Pancreas (tissue), 10 donors: ENCODE measurements around the gene BSG. TPM values are rescaled to one million over a fixed set of nuclear protein-coding genes. Genes with fewer than 3 reads are reported as not detected.

Experiments used
- ATAC-seq, 4 donors: fragments of 200-7000 bp; cut with Tn5 transposase; one replicate each; pipeline versions ENCODE4 v1.8.0 to v1.9.1; 2020; ENCODE audit warnings: mild to moderate bottlenecking in 4 of 4, moderate library complexity in 4 of 4
- DNase-seq, 6 donors: peaks; one replicate each; pipeline ENCODE4 v3.0.0-alpha.2; 2020
- FAIRE-seq: peaks from 2 replicates; lab custom pipeline; 2012; peaks lifted over from hg19 to GRCh38; lab: Jason Lieb, UNC
- H3K27ac ChIP-seq, 4 donors: fragments of 200-600 bp; sonication (generic); 1 replicate in 3 of 4; 2 replicates in 1 of 4; pipeline versions ENCODE4 v1.5.0 to v1.8.0; 2020
- H3K27me3 ChIP-seq, 4 donors: fragments of 200-600 bp; one replicate each; pipeline ENCODE4 v1.8.0; 2021
- H3K36me3 ChIP-seq, 3 donors: fragments of 200-600 bp; sonication (generic) in 1 of 3; one replicate each; pipeline versions ENCODE4 v1.5.0 to v1.8.0; 2020 to 2021
- H3K4me1 ChIP-seq, 3 donors: fragments of 200-600 bp; one replicate each; pipeline ENCODE4 v1.8.0; 2021
- H3K4me3 ChIP-seq, 4 donors: fragments of 200-600 bp; sonication (generic) in 2 of 4; one replicate each; pipeline versions ENCODE4 v1.5.0 to v1.8.0; 2020 to 2021
- H3K9me3 ChIP-seq, 4 donors: fragments of 200-600 bp; one replicate each; pipeline ENCODE4 v1.8.0; 2021
- WGBS, 2 donors: extraction: QIAGEN DNeasy Blood & Tissue Kit; methylation state at CpG; one replicate each; pipeline ENCODE4 v1.1.7; 2013; 5-methylcytosine and 5-hydroxymethylcytosine counted together
- intact Hi-C, 3 donors: fragments of 100-400 bp; cut with DNase I; formaldehyde crosslinking; loops; one replicate each; pipeline versions ENCODE4 v1.11.1 to v1.14.2; 2022
- polyA plus RNA-seq, 2 donors: library from polyadenylated mRNA; stranded (reverse); fragments of 200-250 nt; gene quantifications; one replicate each; pipeline ENCODE4 v1.2.3, GENCODE V29; 2013
- total RNA-seq, 6 donors: library from RNA; stranded (reverse); fragmentation: NEBNext Ultra II Directional in 4 of 6; extraction: Animal tissue kit (Norgen Biotek cat#: 25700) in 4 of 6; gene quantifications; one replicate each; pipeline versions ENCODE4 v1.2.1 to v1.2.4, GENCODE V29; 2021 to 2023
- TF ChIP-seq, protein P1 (sequence below), 4 donors: fragments of 200-600 bp; sonication (generic) in 3 of 4; IDR thresholded peaks; one replicate each; pipeline versions ENCODE4 v1.5.0 to v1.8.0; 2021; ENCODE audit warnings: antibody characterized with exemption in 4 of 4
- donor health status: healthy with polysubstance abuse.
- donor health status: DM: no; HTN: no; CAD: no; lungs with moderate emphysema.
- donor health status: DM: no; HTN: no; CAD: no.
- donor health status: control.
- donor health status: control.
- donor health status: Bipolar disorder and iron deficiency.
- donor health status: DM: yes; HTN: yes; CAD: no.
- donor health status: DM: no; HTN: no; CAD: no.
- donor health status: DM: no; HTN: no; CAD: no.
- donor health status: DM: yes; HTN: yes; CAD: no.

BSG gene
- total and polyA plus RNA-seq, 8 donors: 122 to 256 (median 159) TPM

DNA sequence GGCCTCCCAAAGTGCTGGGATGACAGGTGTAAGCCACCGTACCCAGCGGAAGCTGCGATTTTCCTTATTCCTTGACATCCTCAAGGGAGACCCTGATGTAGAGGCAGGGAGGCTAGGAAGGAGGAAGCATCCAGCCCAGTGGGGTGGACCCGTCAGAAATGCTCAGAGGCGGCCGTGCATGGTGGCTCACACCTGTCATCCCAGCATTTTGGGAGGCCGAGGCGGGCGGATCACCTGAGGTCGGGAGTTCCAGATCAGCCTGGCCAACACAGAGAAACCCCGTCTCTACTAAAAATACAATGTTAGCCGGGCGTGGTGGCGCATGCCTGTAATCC, 17.0 kb upstream of the BSG start:
- WGBS, 2 donors: 80 to 92% methylated on average over 13 to 14 of the region's 14 CpGs
- H3K27ac ChIP-seq: no peak overlapping the region
- DNase-seq: no peak

DNA sequence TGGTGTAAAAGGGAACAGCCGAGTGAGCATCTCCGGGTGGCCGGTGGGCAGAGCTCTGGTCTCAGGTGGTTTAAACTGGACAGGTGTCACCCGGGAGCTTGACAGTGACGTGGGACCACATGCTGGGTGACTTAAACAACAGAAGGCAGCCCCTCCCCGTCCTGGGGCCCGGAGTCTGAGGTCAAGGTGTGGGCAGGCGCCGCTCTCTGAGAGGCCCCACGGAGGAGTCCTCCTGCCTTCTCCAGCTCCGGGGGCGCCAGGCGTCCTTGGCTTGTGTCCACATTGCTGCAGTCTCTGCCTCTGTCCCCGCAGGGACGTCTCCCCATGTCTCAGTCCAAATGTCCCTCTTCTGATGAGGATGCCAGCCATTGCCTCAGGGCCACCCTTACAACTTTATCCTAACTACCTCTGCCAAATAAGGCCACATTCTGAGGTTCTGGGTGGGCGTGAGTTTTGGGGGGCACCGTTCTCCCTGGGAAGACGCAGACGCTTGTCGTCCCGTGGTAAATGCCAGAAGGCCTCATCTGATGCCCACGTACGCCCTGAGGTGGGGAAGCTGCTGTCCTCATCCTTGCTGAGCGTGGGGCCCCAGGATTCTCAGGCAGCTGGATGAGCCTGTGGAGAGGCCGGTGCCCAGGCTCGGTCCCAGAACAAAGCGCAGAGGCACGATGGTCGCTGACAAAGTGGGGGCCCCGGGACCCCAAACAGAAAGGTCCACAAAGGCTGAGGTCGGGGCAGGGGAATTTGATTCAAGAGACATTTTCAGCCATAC, 15.6 kb upstream of the BSG start:
- Histone ChIP-seq H3K4me1 (no peaks in the 10 kb centered on the region), H3K27me3 (no peaks in the 10 kb centered on the region), H3K27ac (no peak overlapping the region), H3K36me3 (no peaks in the 10 kb centered on the region), H3K9me3 (no peaks in the 10 kb centered on the region), H3K4me3 (no peak overlapping the region)
- intact Hi-C loops: no loop called here
- DNase-seq (no peak), ATAC-seq (no peak), FAIRE-seq (no peak)
- TF ChIP-seq, protein P1, sequence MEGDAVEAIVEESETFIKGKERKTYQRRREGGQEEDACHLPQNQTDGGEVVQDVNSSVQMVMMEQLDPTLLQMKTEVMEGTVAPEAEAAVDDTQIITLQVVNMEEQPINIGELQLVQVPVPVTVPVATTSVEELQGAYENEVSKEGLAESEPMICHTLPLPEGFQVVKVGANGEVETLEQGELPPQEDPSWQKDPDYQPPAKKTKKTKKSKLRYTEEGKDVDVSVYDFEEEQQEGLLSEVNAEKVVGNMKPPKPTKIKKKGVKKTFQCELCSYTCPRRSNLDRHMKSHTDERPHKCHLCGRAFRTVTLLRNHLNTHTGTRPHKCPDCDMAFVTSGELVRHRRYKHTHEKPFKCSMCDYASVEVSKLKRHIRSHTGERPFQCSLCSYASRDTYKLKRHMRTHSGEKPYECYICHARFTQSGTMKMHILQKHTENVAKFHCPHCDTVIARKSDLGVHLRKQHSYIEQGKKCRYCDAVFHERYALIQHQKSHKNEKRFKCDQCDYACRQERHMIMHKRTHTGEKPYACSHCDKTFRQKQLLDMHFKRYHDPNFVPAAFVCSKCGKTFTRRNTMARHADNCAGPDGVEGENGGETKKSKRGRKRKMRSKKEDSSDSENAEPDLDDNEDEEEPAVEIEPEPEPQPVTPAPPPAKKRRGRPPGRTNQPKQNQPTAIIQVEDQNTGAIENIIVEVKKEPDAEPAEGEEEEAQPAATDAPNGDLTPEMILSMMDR (IDR thresholded peaks at IDR 0.05): no peak
- WGBS, 2 donors: 53 to 65% methylated on average over 30 to 31 of the region's 31 CpGs

More for the DNA sequence above, 17.0 kb upstream of the BSG start:
- ATAC-seq (no peak), FAIRE-seq (no peak)
- no peak overlapping the region for H3K4me3 ChIP-seq
- no peaks in the 10 kb centered on the region for H3K9me3 ChIP-seq
- TF ChIP-seq, protein P1 (IDR thresholded peaks at IDR 0.05): no peak
- intact Hi-C loops: no loop called here
- no peaks in the 10 kb centered on the region for H3K36me3 ChIP-seq
- H3K27me3 ChIP-seq: no peaks in the 10 kb centered on the region
- H3K4me1 ChIP-seq: no peaks in the 10 kb centered on the region

DNA sequence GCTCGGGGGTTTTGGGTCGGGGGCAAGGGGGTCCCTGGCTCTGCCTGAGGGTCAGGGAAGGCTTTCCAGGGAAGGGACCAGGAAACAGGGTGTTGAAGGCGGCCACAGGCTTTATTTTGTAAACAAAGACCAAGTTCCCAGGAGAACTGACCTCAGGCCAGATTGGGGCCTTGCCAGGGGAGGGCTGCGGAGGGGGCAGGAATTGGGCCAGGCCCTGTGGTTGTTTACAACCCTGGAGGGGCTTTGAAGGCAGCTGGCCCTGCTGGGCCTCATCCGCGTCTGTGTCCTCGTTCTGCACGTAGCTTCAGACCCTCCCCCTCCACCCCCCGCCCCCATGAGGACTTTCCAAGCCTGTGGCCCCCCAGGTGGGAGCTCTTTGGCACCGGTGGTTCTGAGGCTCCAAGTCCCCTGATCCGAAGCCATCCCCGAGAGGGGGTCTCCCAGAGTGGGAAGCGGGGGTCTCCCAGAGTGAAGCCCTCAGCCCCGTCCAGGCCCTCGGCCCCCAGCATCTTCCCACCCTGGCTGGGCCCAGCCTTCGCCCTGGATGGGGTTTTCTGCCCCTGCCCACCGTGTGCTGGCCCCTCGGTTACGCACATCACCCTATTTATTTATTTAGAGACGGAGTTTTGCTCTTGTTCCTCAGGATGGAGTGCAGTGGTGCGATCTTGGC, 13.5 kb upstream of the BSG start:
- TF ChIP-seq, protein P1 (IDR thresholded peaks at IDR 0.05): no peak
- Histone ChIP-seq H3K4me3 (no peak overlapping the region), H3K4me1 (no peaks in the 10 kb centered on the region), H3K9me3 (no peaks in the 10 kb centered on the region), H3K27ac (no peak overlapping the region), H3K27me3 (no peaks in the 10 kb centered on the region), H3K36me3 (no peaks in the 10 kb centered on the region)
- WGBS, 2 donors: 55 to 69% methylated on average over 18 to 21 of the region's 21 CpGs
- FAIRE-seq: no peak
- ATAC-seq: peak in 1 of 4 donors; percentile 18
- intact Hi-C loops: no loop called here
- no peak for DNase-seq

DNA sequence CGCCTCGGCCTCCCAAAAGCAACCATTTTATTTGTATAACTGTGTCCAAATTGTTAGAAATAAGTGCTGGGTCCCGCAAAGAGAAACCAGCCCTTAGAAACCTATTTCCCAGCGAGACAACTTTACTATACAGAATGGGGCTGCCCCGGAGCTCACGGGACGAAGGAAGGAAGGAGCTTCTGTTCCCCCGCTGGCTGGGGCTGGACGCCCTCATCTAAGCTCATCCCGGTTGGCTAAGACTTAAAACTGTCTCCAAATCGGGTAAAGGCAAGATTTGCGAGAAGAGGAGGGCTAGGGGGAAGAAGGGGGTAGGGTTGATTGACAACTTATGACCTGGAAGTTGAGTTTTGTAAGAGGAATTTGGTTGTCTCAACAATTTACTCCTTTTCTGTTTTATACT, 12.3 kb upstream of the BSG start:
- Histone ChIP-seq H3K36me3 (no peaks in the 10 kb centered on the region), H3K4me3 (no peak overlapping the region), H3K9me3 (no peaks in the 10 kb centered on the region), H3K27ac (no peak overlapping the region), H3K4me1 (no peaks in the 10 kb centered on the region), H3K27me3 (no peaks in the 10 kb centered on the region)
- no peak for DNase-seq
- WGBS, 2 donors: 81 to 82% methylated on average over 12 of the region's 12 CpGs
- intact Hi-C loops: no loop called here
- TF ChIP-seq, protein P1 (IDR thresholded peaks at IDR 0.05): no peak
- FAIRE-seq: no peak
- ATAC-seq: no peak

DNA sequence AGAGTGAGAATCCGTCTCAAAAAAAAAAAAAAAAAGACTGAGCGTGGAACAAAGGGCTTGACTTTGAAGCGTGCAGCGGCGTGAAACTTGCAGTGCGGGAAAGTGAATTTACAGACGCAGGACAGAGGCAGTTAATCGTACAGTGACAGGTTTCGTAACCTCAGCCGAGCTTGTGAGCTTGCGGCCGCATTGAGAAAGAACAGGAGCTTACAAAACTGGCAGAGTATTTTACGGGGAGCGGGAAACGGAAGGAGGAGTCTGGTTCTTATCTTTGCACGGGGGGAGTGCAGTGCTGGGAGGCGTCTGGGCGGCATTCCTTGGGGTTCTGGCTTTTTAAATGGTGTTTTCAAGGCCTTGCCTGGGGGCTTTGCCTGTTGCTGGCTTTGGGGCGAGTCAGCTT, 6.0 kb upstream of the BSG start:
- DNase-seq (peak in 1 of 6 donors; percentile 47), FAIRE-seq (no peak), ATAC-seq (peak in 3 of 4 donors; percentile 20 to 60 (median 49))
- Histone ChIP-seq H3K27ac (peak overlapping the region in 2 of 4 donors; percentile 0 to 48), H3K27me3 (no peaks in the 10 kb centered on the region), H3K4me3 (no peak overlapping the region), H3K36me3 (no peaks in the 10 kb centered on the region), H3K9me3 (no peaks in the 10 kb centered on the region), H3K4me1 (no peaks in the 10 kb centered on the region)
- WGBS, 2 donors: 67 to 71% methylated on average over 18 of the region's 19 CpGs
- TF ChIP-seq, protein P1 (IDR thresholded peaks at IDR 0.05): no peak
- intact Hi-C loops: no loop called here
